Upper lobe of left lung (tissue), 6 donors: Measurements from ENCODE around the gene GLIS1. TPM values are rescaled to one million over a fixed set of nuclear protein-coding genes. Genes with fewer than 3 reads are reported as not detected.
"Not testable (repeated sequence)": the region's sequence is repeated elsewhere in the genome, so short reads cannot be mapped to it uniquely, and the experiment has no call there.

Source experiments
- ATAC-seq, 2 donors: fragments of 200-7000 bp; cut with Tn5 transposase; one replicate each; pipeline ENCODE4 v1.9.1; 2022; ENCODE audit warnings: mild to moderate bottlenecking in 2 of 2, moderate library complexity in 2 of 2; ENCODE audit not compliant: low FRiP score in 2 of 2
- DNase-seq, 2 donors: peaks; one replicate each; pipeline ENCODE4 v3.0.0-alpha.2; 2019 to 2020
- H3K27ac ChIP-seq, 4 donors: fragments of 200-600 bp; sonication (generic); one replicate each; pipeline ENCODE4 v1.5.1; 2016 to 2019
- H3K27me3 ChIP-seq, 4 donors: fragments of 200-600 bp; sonication (generic); one replicate each; pipeline ENCODE4 v1.5.1; 2017 to 2019
- H3K36me3 ChIP-seq, 4 donors: fragments of 200-600 bp; sonication (generic); one replicate each; pipeline ENCODE4 v1.5.1; 2016 to 2019
- H3K4me1 ChIP-seq, 4 donors: fragments of 200-600 bp; sonication (generic); one replicate each; pipeline ENCODE4 v1.5.1; 2018 to 2019
- H3K4me3 ChIP-seq, 4 donors: fragments of 200-600 bp; sonication (generic); one replicate each; pipeline ENCODE4 v1.5.1; 2017 to 2019; ENCODE audit warnings: mild to moderate bottlenecking in 2 of 4, moderate library complexity in 1 of 4
- H3K9me3 ChIP-seq, 4 donors: fragments of 200-600 bp; sonication (generic); one replicate each; pipeline ENCODE4 v1.5.1; 2018 to 2019
- EP300 ChIP-seq, 4 donors: sonication (generic); formaldehyde crosslinking; IDR thresholded peaks; one replicate each; pipeline ENCODE4 v1.5.1; 2017; ENCODE audit warnings: antibody characterized with exemption in 4 of 4, control low read depth in 2 of 4
- POLR2A ChIP-seq, 4 donors: fragments of 450-650 bp; IDR thresholded peaks; one replicate each; pipeline ENCODE4 v1.5.1; 2016 to 2017; ENCODE audit warnings: antibody characterized with exemption in 4 of 4, mild to moderate bottlenecking in 2 of 4
- POLR2AphosphoS5 ChIP-seq, 2 donors: sonication (generic); formaldehyde crosslinking; IDR thresholded peaks; one replicate each; pipeline ENCODE4 v1.5.1; 2017; ENCODE audit warnings: antibody characterized with exemption in 2 of 2
- WGBS, 2 donors: methylation state at CpG; one replicate each; pipeline ENCODE4 v1.1.5; 2017 to 2018; 5-methylcytosine and 5-hydroxymethylcytosine counted together
- total RNA-seq, 6 donors: library from RNA; depleted of rRNA in 4 of 6; stranded (reverse); fragments of >200 nt in 4 of 6; gene quantifications; one replicate each; pipeline versions ENCODE4 v1.1.0 to v1.2.1, GENCODE V29; 2016 to 2021
- TF ChIP-seq, protein P1 (sequence below), 6 experiments: fragments of 450-650 bp in 4 of 6; fragments of 200-600 bp in 2 of 6; sonication (generic) in 2 of 6; IDR thresholded peaks; one replicate each; pipeline ENCODE4 v1.5.1; 2016 to 2019; ENCODE audit warnings: antibody characterized with exemption in 6 of 6
- donor health status: DM: no; HTN: no; CAD: no; lungs with moderate emphysema.
- donor health status: DM: no; HTN: yes; CAD: no; lungs with severe emphysema.

Gene GLIS1
- total RNA-seq, 6 donors from 2014 or later, result 0.26 to 1.0 TPM; not detected in 4

- Histone ChIP-seq H3K4me3 (no peak overlapping the region), H3K27ac (no peak overlapping the region), H3K4me1 (no peaks in the 10 kb centered on the region), H3K36me3 (no peaks in the 10 kb centered on the region), H3K27me3 (no peaks in the 10 kb centered on the region), H3K9me3 (no peaks in the 10 kb centered on the region)
- WGBS, 2 donors, result 70 to 74% methylated on average over 7 of the region's 7 CpGs
- ATAC-seq (no peak), DNase-seq (no peak)
- no peak for TF ChIP-seq EP300 (IDR thresholded peaks at IDR 0.05)
Observed at GRCh38 chr1:53653200-53653575, 85.8 kb downstream of the GLIS1 start.

GRCh38 chr1:53652441-53653199 is 86.3 kb downstream of the GLIS1 start:
- Histone ChIP-seq H3K27me3 (no peaks in the 10 kb centered on the region), H3K9me3 (no peaks in the 10 kb centered on the region), H3K4me1 (no peaks in the 10 kb centered on the region), H3K36me3 (no peaks in the 10 kb centered on the region), H3K27ac (no peak overlapping the region), H3K4me3 (no peak overlapping the region)
- 82 to 84% methylated on average over 6 to 7 of the region's 7 CpGs for WGBS, 2 donors
- no peak for ATAC-seq
- DNase-seq, result no peak
- TF ChIP-seq POLR2A (IDR thresholded peaks at IDR 0.05) (no peak), EP300 (IDR thresholded peaks at IDR 0.05) (no peak), POLR2AphosphoS5 (IDR thresholded peaks at IDR 0.05) (no peak)
- TF ChIP-seq, protein P1, sequence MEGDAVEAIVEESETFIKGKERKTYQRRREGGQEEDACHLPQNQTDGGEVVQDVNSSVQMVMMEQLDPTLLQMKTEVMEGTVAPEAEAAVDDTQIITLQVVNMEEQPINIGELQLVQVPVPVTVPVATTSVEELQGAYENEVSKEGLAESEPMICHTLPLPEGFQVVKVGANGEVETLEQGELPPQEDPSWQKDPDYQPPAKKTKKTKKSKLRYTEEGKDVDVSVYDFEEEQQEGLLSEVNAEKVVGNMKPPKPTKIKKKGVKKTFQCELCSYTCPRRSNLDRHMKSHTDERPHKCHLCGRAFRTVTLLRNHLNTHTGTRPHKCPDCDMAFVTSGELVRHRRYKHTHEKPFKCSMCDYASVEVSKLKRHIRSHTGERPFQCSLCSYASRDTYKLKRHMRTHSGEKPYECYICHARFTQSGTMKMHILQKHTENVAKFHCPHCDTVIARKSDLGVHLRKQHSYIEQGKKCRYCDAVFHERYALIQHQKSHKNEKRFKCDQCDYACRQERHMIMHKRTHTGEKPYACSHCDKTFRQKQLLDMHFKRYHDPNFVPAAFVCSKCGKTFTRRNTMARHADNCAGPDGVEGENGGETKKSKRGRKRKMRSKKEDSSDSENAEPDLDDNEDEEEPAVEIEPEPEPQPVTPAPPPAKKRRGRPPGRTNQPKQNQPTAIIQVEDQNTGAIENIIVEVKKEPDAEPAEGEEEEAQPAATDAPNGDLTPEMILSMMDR (IDR thresholded peaks at IDR 0.05), result no peak

GRCh38 chr1:53651356-53651755 is 87.6 kb downstream of the GLIS1 start:
- no peak for DNase-seq
- H3K27me3 ChIP-seq, result no peaks in the 10 kb centered on the region
- H3K4me1 ChIP-seq, result no peaks in the 10 kb centered on the region
- no peak for ATAC-seq
- H3K36me3 ChIP-seq, result no peaks in the 10 kb centered on the region
- no peak overlapping the region for H3K27ac ChIP-seq
- no peak for TF ChIP-seq EP300 (IDR thresholded peaks at IDR 0.05)
- H3K9me3 ChIP-seq, result no peaks in the 10 kb centered on the region
- H3K4me3 ChIP-seq, result no peak overlapping the region
- WGBS, 2 donors, result 71 to 100% methylated on average over 1 of the region's 1 CpG

- ATAC-seq (no peak), DNase-seq (no peak)
- Histone ChIP-seq H3K9me3 (no peaks in the 10 kb centered on the region), H3K27me3 (no peaks in the 10 kb centered on the region), H3K27ac (no peak overlapping the region), H3K4me1 (no peaks in the 10 kb centered on the region), H3K4me3 (no peak overlapping the region), H3K36me3 (no peaks in the 10 kb centered on the region)
- TF ChIP-seq, protein P1 (IDR thresholded peaks at IDR 0.05), result no peak
- TF ChIP-seq EP300 (IDR thresholded peaks at IDR 0.05), result no peak
- no peak for TF ChIP-seq POLR2AphosphoS5 (IDR thresholded peaks at IDR 0.05)
- no peak for TF ChIP-seq POLR2A (IDR thresholded peaks at IDR 0.05)
- 78 to 80% methylated on average over 7 of the region's 7 CpGs for WGBS, 2 donors
Observed at GRCh38 chr1:53648516-53648915, 90.4 kb downstream of the GLIS1 start.

DNA sequence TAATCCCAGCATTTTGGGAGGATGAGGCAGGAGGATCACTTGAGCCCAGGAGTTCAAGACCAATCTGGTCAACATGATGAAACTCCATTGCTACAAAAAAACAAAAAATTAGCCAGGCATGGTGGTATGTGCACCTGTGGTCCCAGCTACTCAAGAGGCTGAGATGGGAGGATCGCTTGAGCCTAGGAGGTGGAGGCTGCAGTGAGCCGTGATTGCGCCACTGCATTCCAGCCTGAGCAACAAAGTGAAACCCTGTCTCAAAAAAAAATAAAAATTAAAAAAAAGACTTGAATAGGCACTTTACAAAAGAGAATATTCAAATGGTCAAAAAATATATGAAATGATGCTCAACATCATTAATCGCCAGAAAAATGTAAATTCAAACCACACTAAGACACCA is 91.0 kb downstream of the GLIS1 start:
- 94 to 96% methylated on average over 4 of the region's 4 CpGs for WGBS, 2 donors
- H3K27me3 ChIP-seq, ATAC-seq, H3K4me1 ChIP-seq, H3K36me3 ChIP-seq, H3K4me3 ChIP-seq, H3K9me3 ChIP-seq, DNase-seq, H3K27ac ChIP-seq: not testable (repeated sequence)

DNA sequence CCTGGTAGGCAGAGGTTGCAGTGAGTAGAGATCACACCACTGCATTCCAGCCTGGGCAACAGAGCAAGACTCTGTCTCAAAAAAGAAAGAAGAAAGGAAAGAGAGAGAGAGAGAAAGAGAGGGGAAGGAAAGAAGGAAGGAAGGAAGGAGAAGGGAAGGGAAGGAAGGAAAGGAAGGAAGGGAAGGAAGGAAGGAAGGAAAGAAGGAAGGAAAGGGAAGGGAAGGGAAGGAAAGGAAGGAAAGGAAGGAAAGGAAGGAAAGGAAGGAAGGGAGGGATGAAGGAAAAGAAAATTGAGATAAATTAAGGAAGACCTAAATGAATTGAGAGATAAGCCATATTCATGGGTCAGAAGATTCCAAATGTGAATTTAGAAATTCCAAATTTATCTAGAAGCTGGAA is 92.2 kb downstream of the GLIS1 start:
- Histone ChIP-seq H3K4me1 (no peaks in the 10 kb centered on the region), H3K36me3 (no peaks in the 10 kb centered on the region), H3K4me3 (no peak overlapping the region), H3K27ac (no peak overlapping the region), H3K9me3 (no peaks in the 10 kb centered on the region), H3K27me3 (no peaks in the 10 kb centered on the region)
- no peak for ATAC-seq
- no peak for TF ChIP-seq POLR2A (IDR thresholded peaks at IDR 0.05)
- TF ChIP-seq, protein P1 (IDR thresholded peaks at IDR 0.05), result no peak
- no peak for DNase-seq
